GM12891 (cell line): ENCODE measurements around the gene MSMP.

Experiments used
- POLR2A ChIP-seq: IDR thresholded peaks from 2 replicates; pipeline ENCODE4 v1.6.1; 2011; ENCODE audit warnings: low read depth, low read length, control low read depth
- POLR2AphosphoS5 ChIP-seq: IDR thresholded peaks from 2 replicates; pipeline ENCODE4 v1.6.1; 2011; ENCODE audit warnings: low read depth, low read length, control low read depth
- POU2F2 ChIP-seq: IDR thresholded peaks from 2 replicates; pipeline ENCODE4 v1.6.1; 2011; ENCODE audit warnings: low read depth, mild to moderate bottlenecking, control low read depth, low read length, moderate library complexity

- no peak for TF ChIP-seq POLR2A
- no peak for TF ChIP-seq POU2F2
- no peak for TF ChIP-seq POLR2AphosphoS5
These were observed 12.3 kb downstream of the MSMP start for GRCh38 chr9:35741740-35742139.
